ENCODE measurements around the gene CPLANE2.

Gene CPLANE2

DNA sequence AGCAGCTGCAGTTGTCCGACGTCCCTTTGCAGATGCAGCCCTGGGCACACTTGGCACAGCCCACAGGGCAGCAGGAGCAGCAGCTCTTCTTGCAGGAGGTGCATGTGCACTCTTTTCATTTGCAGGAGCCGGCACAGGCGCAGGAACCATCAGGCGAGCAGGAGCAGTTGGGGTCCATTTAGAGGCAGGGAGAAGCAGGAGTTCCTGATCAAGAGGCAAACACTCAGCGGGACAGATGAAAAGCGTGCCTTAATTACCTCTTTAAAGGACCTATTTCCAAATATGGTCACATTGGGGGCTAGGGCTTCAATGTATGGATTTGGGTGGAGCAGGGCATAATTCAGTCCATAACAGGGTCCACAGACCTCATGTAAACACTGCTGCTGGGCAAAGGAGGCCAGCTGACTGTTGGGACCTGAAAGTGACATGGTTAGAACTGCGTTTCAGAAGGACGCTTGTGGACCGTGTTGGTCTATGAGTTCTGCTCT is 4.3 kb upstream of the CPLANE2 start:
- TF ChIP-seq, protein P1, sequence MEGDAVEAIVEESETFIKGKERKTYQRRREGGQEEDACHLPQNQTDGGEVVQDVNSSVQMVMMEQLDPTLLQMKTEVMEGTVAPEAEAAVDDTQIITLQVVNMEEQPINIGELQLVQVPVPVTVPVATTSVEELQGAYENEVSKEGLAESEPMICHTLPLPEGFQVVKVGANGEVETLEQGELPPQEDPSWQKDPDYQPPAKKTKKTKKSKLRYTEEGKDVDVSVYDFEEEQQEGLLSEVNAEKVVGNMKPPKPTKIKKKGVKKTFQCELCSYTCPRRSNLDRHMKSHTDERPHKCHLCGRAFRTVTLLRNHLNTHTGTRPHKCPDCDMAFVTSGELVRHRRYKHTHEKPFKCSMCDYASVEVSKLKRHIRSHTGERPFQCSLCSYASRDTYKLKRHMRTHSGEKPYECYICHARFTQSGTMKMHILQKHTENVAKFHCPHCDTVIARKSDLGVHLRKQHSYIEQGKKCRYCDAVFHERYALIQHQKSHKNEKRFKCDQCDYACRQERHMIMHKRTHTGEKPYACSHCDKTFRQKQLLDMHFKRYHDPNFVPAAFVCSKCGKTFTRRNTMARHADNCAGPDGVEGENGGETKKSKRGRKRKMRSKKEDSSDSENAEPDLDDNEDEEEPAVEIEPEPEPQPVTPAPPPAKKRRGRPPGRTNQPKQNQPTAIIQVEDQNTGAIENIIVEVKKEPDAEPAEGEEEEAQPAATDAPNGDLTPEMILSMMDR (IDR thresholded peaks at IDR 0.05; ENCODE audit: control extremely low read depth, extremely low read depth, low read depth, missing control alignments) = no peak
- ChIA-PET CTCF (interaction anchor here (1.0 to 8.7 kb wide), 2 partner anchors 52 to 160 kb away, joined by 3 to 70 read pairs; no protein-coding TSS in a partner anchor), POLR2A (no interaction called here)
- DNase-seq (ENCODE audit: extremely low spot score) = no peak

DNA sequence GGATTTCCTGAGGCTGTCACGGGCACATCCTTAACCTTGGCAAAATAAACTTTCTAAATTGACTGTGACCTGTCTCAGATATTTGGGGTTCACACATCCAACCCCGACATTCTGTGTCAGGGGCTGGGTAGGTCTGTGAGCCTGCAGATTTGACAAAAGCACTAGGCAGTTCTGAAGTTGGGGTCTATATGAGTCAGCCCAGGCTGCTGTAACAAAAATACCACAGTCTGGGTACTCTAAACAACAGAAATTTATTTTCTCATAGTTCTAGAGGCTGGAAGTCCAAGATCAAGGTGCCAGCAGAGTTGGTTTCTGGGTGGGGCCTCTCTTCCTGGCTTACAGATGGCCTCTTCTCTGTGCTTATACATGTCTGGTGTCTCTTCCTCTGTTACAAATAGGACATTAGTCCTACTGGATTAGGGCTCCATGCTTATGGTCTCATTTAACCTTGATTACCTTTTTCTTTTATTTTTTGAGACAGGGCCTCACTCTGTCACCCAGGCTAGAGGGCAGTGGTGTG is 3.0 kb upstream of the CPLANE2 start:
- TF ChIP-seq, protein P1 (IDR thresholded peaks at IDR 0.05; ENCODE audit: control extremely low read depth, extremely low read depth, low read depth, missing control alignments) = no peak
- POLR2A ChIA-PET = no interaction called here
- CTCF ChIA-PET = no interaction called here
- DNase-seq (ENCODE audit: extremely low spot score) = no peak

DNA sequence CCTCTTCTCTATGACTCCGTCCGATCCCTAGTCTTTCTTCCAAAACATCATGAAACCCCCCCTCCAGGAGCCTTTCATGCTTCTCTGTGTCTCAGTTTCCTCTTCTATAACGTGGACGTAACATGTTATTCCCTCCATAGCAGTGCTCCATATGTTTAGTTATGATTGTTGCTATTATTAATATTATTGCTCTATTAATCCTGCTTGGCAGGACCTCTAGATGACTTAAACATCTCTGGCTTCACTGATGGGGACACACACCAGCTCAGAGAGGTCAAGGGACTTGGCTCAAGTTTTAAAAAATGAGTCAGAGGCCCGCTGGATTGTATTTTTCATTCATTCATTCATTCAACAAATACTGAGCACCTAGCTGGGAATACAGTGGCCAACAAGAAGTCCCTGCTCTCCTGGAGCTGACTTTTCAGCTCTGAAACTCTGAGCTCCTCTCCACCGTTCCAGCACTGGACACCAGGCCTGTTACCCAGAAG is 404 bp upstream of the CPLANE2 start:
- ChIA-PET CTCF (interaction anchor here (0.8 to 4.0 kb wide), 6 partner anchors 11 to 158 kb away, joined by 3 to 19 read pairs (median 4); no protein-coding TSS in a partner anchor), POLR2A (interaction anchor here (1.8 kb wide), 1 partner anchor 20 kb away, joined by 9 read pairs; no protein-coding TSS in a partner anchor)
- TF ChIP-seq, protein P1 (IDR thresholded peaks at IDR 0.05; ENCODE audit: control extremely low read depth, extremely low read depth, low read depth, missing control alignments) = no peak
- no peak for DNase-seq (ENCODE audit: extremely low spot score)

DNA sequence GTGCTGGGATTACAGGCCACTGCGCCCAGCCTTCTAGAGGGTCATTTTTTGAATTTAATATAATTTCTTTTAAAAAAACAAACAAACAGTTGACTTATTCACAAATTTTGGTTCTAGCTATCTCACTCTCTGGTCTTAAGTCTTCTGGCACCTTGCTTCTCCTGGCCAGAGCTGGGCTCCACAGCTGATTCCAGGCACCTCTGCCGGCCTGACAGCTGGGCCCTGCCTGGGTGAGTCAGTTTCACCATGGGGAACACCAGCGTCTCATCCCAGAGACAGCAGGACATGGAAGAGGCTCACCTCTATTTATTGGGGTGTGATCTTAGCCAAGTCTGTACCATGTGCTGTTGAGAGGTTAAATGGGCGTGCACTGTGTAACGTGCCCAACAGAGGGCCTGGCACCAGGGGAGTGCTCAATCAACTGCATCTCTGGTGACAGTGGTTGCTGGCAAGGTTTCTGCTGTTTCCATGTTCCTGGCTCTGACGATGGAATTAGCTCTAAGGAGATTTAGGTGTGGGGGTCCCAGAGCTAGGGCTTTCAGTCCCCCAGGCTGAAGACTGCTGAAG is 956 bp downstream of the CPLANE2 start:
- TF ChIP-seq, protein P1 (IDR thresholded peaks at IDR 0.05; ENCODE audit: control extremely low read depth, extremely low read depth, low read depth, missing control alignments) = peak; percentile 23
- CTCF ChIA-PET = interaction anchor here (0.9 to 4.0 kb wide), 5 partner anchors 9 to 162 kb away, joined by 3 to 24 read pairs (median 9); no protein-coding TSS in a partner anchor
- POLR2A ChIA-PET = interaction anchor here (1.8 kb wide), 1 partner anchor 18 kb away, joined by 9 read pairs; no protein-coding TSS in a partner anchor
- DNase-seq (ENCODE audit: extremely low spot score) = peak; percentile 54

DNA sequence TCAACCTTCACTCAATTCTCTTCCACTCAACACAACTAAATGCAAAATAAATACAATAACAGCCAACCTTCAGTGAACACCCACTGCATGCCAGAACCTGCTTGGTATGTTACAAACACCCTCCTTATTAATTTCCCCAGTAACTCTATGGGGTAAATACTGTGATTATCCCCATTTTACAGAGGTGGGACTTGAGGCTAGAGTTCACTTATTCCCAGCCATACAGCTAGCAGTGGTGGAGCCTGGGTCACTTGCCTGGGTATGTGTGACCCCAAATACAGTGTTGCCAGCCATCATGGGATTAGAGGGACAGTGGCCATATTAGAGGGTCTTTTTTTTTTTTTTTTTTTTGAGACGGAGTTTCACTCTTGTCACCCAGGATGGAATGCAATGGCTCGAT is 1.6 kb downstream of the CPLANE2 start:
- no peak for DNase-seq (ENCODE audit: extremely low spot score)
- ChIA-PET CTCF (interaction anchor here (0.9 to 4.0 kb wide), 3 partner anchors 9 to 161 kb away, joined by 3 to 24 read pairs (median 19); no protein-coding TSS in a partner anchor), POLR2A (no interaction called here)
- TF ChIP-seq, protein P1 (IDR thresholded peaks at IDR 0.05; ENCODE audit: control extremely low read depth, extremely low read depth, low read depth, missing control alignments) = no peak

DNA sequence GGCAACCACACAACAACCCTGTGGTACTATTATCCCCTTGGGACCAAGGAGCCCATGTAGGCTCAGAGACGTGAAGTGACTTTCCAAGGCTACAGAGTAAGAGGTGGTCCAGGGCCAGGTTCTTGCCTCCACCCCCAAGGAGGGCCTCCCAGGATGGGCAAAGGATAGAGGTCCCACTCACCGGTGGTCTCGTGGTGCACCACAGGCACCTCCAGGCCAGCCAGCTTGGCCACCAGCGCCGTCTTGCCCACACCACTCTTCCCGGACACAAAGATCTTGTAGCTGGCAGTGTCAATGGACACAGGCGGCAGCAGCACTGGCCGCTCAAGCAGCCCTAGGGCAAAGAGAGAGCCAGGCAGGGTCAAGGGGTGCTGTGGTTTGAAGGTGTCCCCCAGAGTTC is 3.6 kb downstream of the CPLANE2 start:
- TF ChIP-seq, protein P1 (IDR thresholded peaks at IDR 0.05; ENCODE audit: control extremely low read depth, extremely low read depth, low read depth, missing control alignments) = no peak
- CTCF ChIA-PET = interaction anchor here (1.2 to 3.7 kb wide), 4 partner anchors 11 to 156 kb away, joined by 3 to 24 read pairs (median 5); no protein-coding TSS in a partner anchor
- POLR2A ChIA-PET = no interaction called here
- no peak for DNase-seq (ENCODE audit: extremely low spot score)

All from GM10248 (cell line).